Hematopoietic multipotent progenitor cell treated with erythropoietin and hydrocortisone succinate and interleukin-3 and kit ligand, for 4 days (in vitro differentiated cells): ENCODE measurements around the gene LRRC10B.

ENCODE experiments used
- DNase-seq: peaks from one replicate; pipeline ENCODE4 v3.0.0-alpha.2; 2015

LRRC10B gene

GRCh38 chr11:61549662-61550568 is 41.4 kb downstream of the LRRC10B start:
- no peak for DNase-seq

DNA sequence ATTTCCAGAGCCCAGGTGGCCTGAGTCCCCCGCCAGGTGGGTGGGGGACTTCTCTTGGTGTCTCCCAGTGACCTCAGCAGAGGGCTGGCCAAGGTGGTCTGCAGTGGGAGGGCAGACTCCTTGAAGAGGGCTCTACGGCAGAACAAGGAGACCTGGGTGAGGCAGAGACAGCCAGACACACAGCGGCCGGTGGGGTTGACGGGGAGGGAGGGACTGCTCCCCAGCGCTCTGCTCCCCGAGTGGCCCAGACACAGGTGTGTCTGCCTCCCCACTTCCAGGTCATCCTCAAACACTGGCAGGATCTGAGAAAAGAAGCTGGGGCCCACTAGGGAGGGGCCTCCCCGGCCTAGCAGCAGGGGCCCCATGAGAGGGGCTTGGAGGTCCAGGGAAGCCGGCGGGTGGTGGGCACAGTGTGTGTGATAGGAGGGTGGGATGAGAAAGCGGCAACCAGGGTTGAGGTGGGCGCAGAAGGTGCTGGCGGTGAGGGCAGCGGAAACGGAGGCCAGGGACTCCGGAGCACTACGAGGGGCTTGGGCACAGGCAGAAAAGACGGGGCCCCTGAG is 42.2 kb downstream of the LRRC10B start:
- DNase-seq: no peak

- no peak for DNase-seq
Measured at GRCh38 chr11:61551634-61552033, 43.1 kb downstream of the LRRC10B start.

GRCh38 chr11:61552108-61552635 is 43.6 kb downstream of the LRRC10B start:
- no peak for DNase-seq

- no peak for DNase-seq
Measured at GRCh38 chr11:61553373-61554171, 45.0 kb downstream of the LRRC10B start.

DNA sequence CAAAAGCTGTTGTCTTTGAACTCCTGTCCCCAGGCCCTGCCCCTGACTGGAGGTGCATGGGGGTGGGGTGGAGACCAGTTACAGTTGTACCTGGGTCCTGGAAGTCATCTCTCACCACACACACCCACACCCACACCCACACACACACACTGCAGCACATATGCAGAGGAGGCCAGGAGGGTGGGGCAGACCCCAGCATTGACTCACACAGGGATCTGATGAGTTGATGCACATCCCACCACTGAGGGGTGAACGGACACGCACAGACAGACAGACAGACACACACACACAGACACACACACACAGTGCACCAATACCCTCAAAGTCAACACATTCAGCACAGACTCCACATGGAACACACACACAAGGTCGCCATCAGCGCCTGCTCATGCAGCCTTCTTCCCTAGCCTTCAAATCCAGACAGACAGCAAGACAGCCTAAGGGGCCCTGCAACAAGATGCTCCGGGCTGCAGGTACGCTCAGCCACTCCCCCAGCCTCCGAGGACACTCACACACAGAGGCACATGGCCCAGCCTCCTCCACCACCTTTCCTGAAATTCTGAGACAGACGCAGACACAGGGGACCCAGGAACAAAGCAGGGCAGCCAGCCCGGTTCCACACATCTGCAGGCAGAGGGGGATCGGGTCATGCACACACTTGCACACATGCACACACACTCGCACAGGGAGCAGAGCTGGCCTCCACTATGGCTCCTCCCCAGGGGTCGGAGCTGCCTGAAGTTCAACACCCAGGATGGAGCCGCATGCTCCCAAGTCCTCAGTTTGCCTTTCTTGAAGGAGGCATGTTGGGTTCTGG is 45.8 kb downstream of the LRRC10B start:
- no peak for DNase-seq

- peak; percentile 26 for DNase-seq
Measured at GRCh38 chr11:61555051-61555969, 46.8 kb downstream of the LRRC10B start.

GRCh38 chr11:61555978-61556377 is 47.4 kb downstream of the LRRC10B start:
- no peak for DNase-seq

DNA sequence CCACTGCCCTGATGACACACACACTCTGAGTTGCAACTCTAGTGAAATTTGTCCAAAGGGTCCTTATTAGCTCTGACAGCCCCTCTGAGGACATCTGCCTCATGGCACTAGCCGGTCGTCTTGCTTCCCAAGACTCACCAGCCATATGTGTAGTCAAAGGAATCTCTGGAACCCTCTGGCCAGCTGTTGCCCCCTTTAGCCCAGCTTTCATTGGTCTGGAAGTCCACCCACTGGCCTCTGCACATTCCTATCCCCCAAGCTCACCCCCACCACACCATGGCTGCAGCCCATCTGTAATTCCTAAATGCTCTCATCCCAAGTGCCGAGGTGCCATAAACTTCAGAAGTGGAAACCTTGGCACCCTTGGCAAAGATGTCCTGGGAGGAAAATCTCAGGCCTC is 48.1 kb downstream of the LRRC10B start:
- no peak for DNase-seq
